Lower leg skin (tissue), 4 donors: ENCODE data around the gene FAM171A1. TPM values are rescaled to one million over a fixed set of nuclear protein-coding genes. Genes with fewer than 3 reads are reported as not detected.
A peak's percentile ranks its signal among the peaks of the same experiment; 100 is the strongest.

Experiments used
- DNase-seq, 2 donors: peaks; one replicate each; pipeline ENCODE4 v3.0.0-alpha.2; 2019; ENCODE audit warnings: low spot score in 2 of 2
- H3K4me3 ChIP-seq: fragments of 200-600 bp; sonication (generic); 2 replicates; pipeline ENCODE4 v1.5.1; 2017; ENCODE audit warnings: mild to moderate bottlenecking, low read depth; ENCODE audit not compliant: poor library complexity, severe bottlenecking
- CTCF ChIP-seq, 3 donors: fragments of 450-650 bp; IDR thresholded peaks; one replicate each; pipeline ENCODE4 v1.5.1; 2016; ENCODE audit warnings: antibody characterized with exemption in 3 of 3, mild to moderate bottlenecking in 3 of 3, moderate library complexity in 2 of 3
- POLR2A ChIP-seq, 2 donors: fragments of 450-650 bp; IDR thresholded peaks; one replicate each; pipeline ENCODE4 v1.6.1; 2016 to 2017; ENCODE audit warnings: antibody characterized with exemption in 2 of 2, mild to moderate bottlenecking in 1 of 2, moderate library complexity in 1 of 2
- WGBS, 2 donors: methylation state at CpG; one replicate each; pipeline ENCODE4 v1.1.5; 2018; 5-methylcytosine and 5-hydroxymethylcytosine counted together
- intact Hi-C: fragments of 100-400 bp; cut with DNase I; formaldehyde crosslinking; loops from one replicate; pipeline ENCODE4 v1.15.0; 2023; ENCODE audit warnings: low total_unique reads
- total RNA-seq, 4 donors: library from RNA; depleted of rRNA; stranded (reverse); fragments of >200 nt; gene quantifications; one replicate each; pipeline ENCODE4 v1.1.0, GENCODE V29; 2016

Gene FAM171A1
- total RNA-seq, 4 donors from 2014 or later: 2.7 to 5.4 (median 3.1) TPM

GRCh38 chr10:15351099-15351820, 19.8 kb downstream of the FAM171A1 start:
- intact Hi-C loops: no loop called here
- WGBS, 2 donors: 81 to 82% methylated on average over 12 of the region's 12 CpGs
- peak in 1 of 2 donors; percentile 66 for DNase-seq
- TF ChIP-seq CTCF (IDR thresholded peaks at IDR 0.05) (no peak), POLR2A (IDR thresholded peaks at IDR 0.05) (no peak)
- no peak overlapping the region for H3K4me3 ChIP-seq

- WGBS, 2 donors: 55 to 58% methylated on average over 5 of the region's 5 CpGs
- peak in 1 of 2 donors; percentile 32 for DNase-seq
- no peak for TF ChIP-seq CTCF (IDR thresholded peaks at IDR 0.05)
- no peak for TF ChIP-seq POLR2A (IDR thresholded peaks at IDR 0.05)
- no peak overlapping the region for H3K4me3 ChIP-seq
- intact Hi-C loops: no loop called here
Observed at GRCh38 chr10:15349112-15349511, 22.0 kb downstream of the FAM171A1 start.

GRCh38 chr10:15348579-15348978, 22.5 kb downstream of the FAM171A1 start:
- whole genome bisulfite sequencing, 2 donors: 45 to 50% methylated on average over 8 of the region's 8 CpGs

GRCh38 chr10:15347150-15347549, 23.9 kb downstream of the FAM171A1 start:
- no peak for DNase-seq
- no peak for TF ChIP-seq CTCF (IDR thresholded peaks at IDR 0.05)
- intact Hi-C loops: no loop called here
- WGBS, 2 donors: 73 to 81% methylated on average over 6 of the region's 6 CpGs
- no peak overlapping the region for H3K4me3 ChIP-seq

More at GRCh38 chr10:15348579-15348978, 22.5 kb downstream of the FAM171A1 start:
- TF ChIP-seq CTCF (IDR thresholded peaks at IDR 0.05): no peak
- TF ChIP-seq POLR2A (IDR thresholded peaks at IDR 0.05): no peak
- intact Hi-C loops: no loop called here
- peak in 1 of 2 donors; percentile 80 for DNase-seq
- no peak overlapping the region for H3K4me3 ChIP-seq

GRCh38 chr10:15346440-15347141, 24.5 kb downstream of the FAM171A1 start:
- DNase-seq: peak in 1 of 2 donors; percentile 31
- WGBS, 2 donors: 59% methylated on average over 8 of the region's 8 CpGs
- no peak overlapping the region for H3K4me3 ChIP-seq
- TF ChIP-seq POLR2A (IDR thresholded peaks at IDR 0.05) (no peak), CTCF (IDR thresholded peaks at IDR 0.05) (no peak)
- intact Hi-C loops: no loop called here
